DND-41 (cell line): ENCODE data around the gene C1orf52.

Experiments
- CTCF ChIP-seq: IDR thresholded peaks from 2 replicates; pipeline ENCODE4 v1.5.1; 2012; ENCODE audit warnings: borderline replicate concordance, low read length, moderate library complexity, mild to moderate bottlenecking; ENCODE audit not compliant: poor library complexity, severe bottlenecking; ENCODE audit errors: extremely low read depth
- EZH2 ChIP-seq: IDR thresholded peaks from 3 replicates; pipeline ENCODE4 v1.6.1; 2012; ENCODE audit warnings: borderline replicate concordance, low read depth, mild to moderate bottlenecking, moderate library complexity, low read length, inconsistent platforms; ENCODE audit not compliant: severe bottlenecking

- TF ChIP-seq CTCF (no peak), EZH2 (no peak)
Measured at GRCh38 chr1:85284202-85284601, 24.7 kb upstream of the C1orf52 start.
